Hematopoietic multipotent progenitor cell treated with erythropoietin and hydrocortisone succinate and interleukin-3 and kit ligand, for 4 days (in vitro differentiated cells): ENCODE results near the gene HJV.

Experiments
- DNase-seq: peaks from one replicate; pipeline ENCODE4 v3.0.0-alpha.2; 2015

HJV gene

DNA sequence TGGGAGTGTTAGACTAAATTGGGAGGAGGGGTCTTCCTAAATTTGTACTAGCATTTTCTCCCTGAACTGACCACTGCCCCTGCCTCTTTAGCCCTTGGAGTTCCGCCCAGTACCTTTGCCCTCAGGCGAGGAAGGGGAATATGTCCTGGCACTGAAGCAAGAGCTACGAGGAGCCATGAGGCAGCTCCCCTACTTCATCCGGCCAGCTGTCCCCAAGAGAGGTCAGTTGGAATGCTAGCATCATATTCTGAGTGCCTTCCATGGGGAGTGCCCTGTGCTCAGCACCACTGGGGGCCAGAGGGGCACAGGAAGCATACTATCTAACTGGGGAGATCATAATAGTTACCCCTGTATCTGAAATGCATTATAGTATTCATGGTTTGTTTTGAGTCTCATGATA lies 46.3 kb downstream of the HJV start:
- no peak for DNase-seq

DNA sequence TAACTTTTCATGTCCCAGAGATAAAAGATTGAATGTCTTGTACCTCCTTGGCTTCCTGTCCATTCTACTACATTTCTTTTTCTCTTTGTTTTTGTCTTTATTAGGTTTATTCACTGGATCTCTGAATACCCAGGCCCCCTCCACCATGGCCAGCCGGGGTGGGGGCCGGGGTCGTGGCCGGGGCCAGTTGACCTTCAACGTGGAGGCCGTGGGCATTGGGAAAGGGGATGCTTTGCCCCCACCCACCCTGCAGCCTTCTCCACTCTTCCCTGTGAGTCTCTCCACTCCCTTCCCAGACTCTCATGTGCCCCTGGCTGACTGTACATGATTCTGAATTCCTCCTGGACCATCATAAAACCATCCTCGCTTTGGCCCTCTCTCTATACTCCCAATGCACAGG lies 46.8 kb downstream of the HJV start:
- no peak for DNase-seq

DNA sequence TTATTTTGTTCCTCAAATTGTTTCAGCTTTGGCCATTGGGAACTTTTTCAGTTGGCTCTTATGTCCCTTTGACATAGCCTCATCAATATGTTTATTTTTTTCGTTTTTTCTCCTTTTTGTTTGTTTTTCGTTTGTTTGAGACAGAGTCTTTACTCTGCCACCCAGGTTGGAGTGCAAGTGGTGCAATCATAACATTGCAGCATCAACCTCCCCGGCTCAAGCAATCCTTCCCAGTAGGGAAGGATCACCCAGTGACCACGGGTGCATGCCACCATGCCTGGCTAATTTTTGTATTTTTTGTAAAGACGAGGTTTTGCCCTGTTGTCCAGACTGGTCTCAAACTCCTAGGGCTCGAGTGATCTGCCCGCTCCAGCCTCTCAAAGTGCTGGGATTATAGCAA lies 49.0 kb downstream of the HJV start:
- no peak for DNase-seq
